SW 1271 (cell line): Measurements from ENCODE around the gene SPATA33.
A peak's percentile ranks its signal among the peaks of the same experiment; 100 is the strongest.

ENCODE experiments used
- DNase-seq, 2 experiments: peaks; one replicate each; lab custom pipeline; 2025; lab: John Stamatoyannopoulos, UW

The SPATA33 gene

GRCh38 chr16:89657442-89658220 is at the start of gene SPATA33, which contains the start of gene CHMP1A:
SPATA33 (plus strand) TSS chr16:89657836; CDS start chr16:89657912, 76 bp downstream.
CHMP1A (minus strand) TSS chr16:89657708; CDS start chr16:89657588, 120 bp downstream.
- DNase-seq: peak; percentile 40 to 71

GRCh38 chr16:89607937-89608740 is 49.5 kb upstream of the SPATA33 start:
- DNase-seq: no peak

- no peak for DNase-seq
Observed at GRCh38 chr16:89610108-89610453, 47.6 kb upstream of the SPATA33 start.

- DNase-seq: no peak
Observed at GRCh38 chr16:89612415-89613166, 45.0 kb upstream of the SPATA33 start.

GRCh38 chr16:89613231-89613953 is 44.2 kb upstream of the SPATA33 start, which contains the start of gene DPEP1:
DPEP1 (plus strand) TSS chr16:89613642; CDS start chr16:89630411, 16,769 bp downstream.
- no peak for DNase-seq

- DNase-seq: no peak
Observed at GRCh38 chr16:89613954-89614459, 43.6 kb upstream of the SPATA33 start.

GRCh38 chr16:89615176-89615575 is 42.5 kb upstream of the SPATA33 start:
- no peak for DNase-seq

GRCh38 chr16:89615596-89616090 is 42.0 kb upstream of the SPATA33 start:
- no peak for DNase-seq

- DNase-seq: no peak
Observed at GRCh38 chr16:89616623-89617022, 41.0 kb upstream of the SPATA33 start.

- no peak for DNase-seq
Observed at GRCh38 chr16:89617036-89617435, 40.6 kb upstream of the SPATA33 start.

GRCh38 chr16:89618109-89618998 is 39.3 kb upstream of the SPATA33 start:
- no peak for DNase-seq

GRCh38 chr16:89619840-89620239 is 37.8 kb upstream of the SPATA33 start:
- no peak for DNase-seq

GRCh38 chr16:89620406-89620841 is 37.2 kb upstream of the SPATA33 start:
- no peak for DNase-seq

- DNase-seq: no peak
Observed at GRCh38 chr16:89621136-89621697, 36.4 kb upstream of the SPATA33 start.

- no peak for DNase-seq
Observed at GRCh38 chr16:89621698-89622409, 35.8 kb upstream of the SPATA33 start.

GRCh38 chr16:89623511-89624261 is 34.0 kb upstream of the SPATA33 start:
- DNase-seq: no peak

GRCh38 chr16:89624777-89625761 is 32.6 kb upstream of the SPATA33 start:
- no peak for DNase-seq
